Ascending aorta (tissue), 2 donors: ENCODE measurements around the gene ALPK3. TPM values are rescaled to one million over a fixed set of nuclear protein-coding genes. Genes with fewer than 3 reads are reported as not detected.

Source experiments
- DNase-seq, 2 donors: peaks; one replicate each; pipeline ENCODE4 v3.0.0-alpha.2; 2019; ENCODE audit warnings: low spot score in 2 of 2
- H3K27ac ChIP-seq, 2 donors: fragments of 200-600 bp; sonication (generic); one replicate each; pipeline ENCODE4 v1.5.1; 2016 to 2017; ENCODE audit warnings: mild to moderate bottlenecking in 1 of 2
- H3K27me3 ChIP-seq: fragments of 200-600 bp; sonication (generic); one replicate; pipeline ENCODE4 v1.5.1; 2017
- H3K36me3 ChIP-seq, 2 donors: fragments of 200-600 bp; sonication (generic); one replicate each; pipeline ENCODE4 v1.5.1; 2016
- H3K4me1 ChIP-seq, 2 donors: fragments of 200-600 bp; sonication (generic); one replicate each; pipeline ENCODE4 v1.5.1; 2016 to 2017; ENCODE audit warnings: mild to moderate bottlenecking in 1 of 2
- H3K4me3 ChIP-seq, 2 donors: fragments of 200-600 bp; sonication (generic); one replicate each; pipeline ENCODE4 v1.5.1; 2016 to 2017; ENCODE audit warnings: mild to moderate bottlenecking in 1 of 2
- H3K9me3 ChIP-seq, 2 donors: fragments of 200-600 bp; sonication (generic); one replicate each; pipeline ENCODE4 v1.5.1; 2016
- CTCF ChIP-seq, 3 experiments: fragments of 200-600 bp in 2 of 3; fragments of 450-650 bp in 1 of 3; sonication (generic) in 2 of 3; IDR thresholded peaks; one replicate each; pipeline ENCODE4 v1.5.1; 2016 to 2019; ENCODE audit warnings: antibody characterized with exemption in 3 of 3, mild to moderate bottlenecking in 1 of 3, moderate library complexity in 1 of 3
- intact Hi-C: fragments of 100-400 bp; cut with DNase I; formaldehyde crosslinking; loops from one replicate; pipeline ENCODE4 v1.15.1; 2023
- total RNA-seq: library from RNA; depleted of rRNA; stranded (reverse); fragments of >200 nt; gene quantifications from one replicate; pipeline ENCODE4 v1.1.0, GENCODE V29; 2016

The ALPK3 gene
- total RNA-seq, 1 donor from 2014 or later = 38.0 TPM

GRCh38 chr15:84822653-84823281 is 5.6 kb downstream of the ALPK3 start:
- Histone ChIP-seq H3K4me1 (peaks cover 8 to 62% of the 10 kb centered on the region in 2 donors), H3K9me3 (no peaks in the 10 kb centered on the region), H3K36me3 (peaks cover 0 to 6% of the 10 kb centered on the region in 2 donors), H3K27me3 (no peaks in the 10 kb centered on the region), H3K27ac (peak overlapping the region; percentile 22 to 99), H3K4me3 (no peak overlapping the region)
- DNase-seq = no peak
- no peak for TF ChIP-seq CTCF (IDR thresholded peaks at IDR 0.05)
- intact Hi-C loops = no loop called here

- Histone ChIP-seq H3K27ac (peak overlapping the region; percentile 35 to 99), H3K4me1 (peaks cover 11 to 65% of the 10 kb centered on the region in 2 donors), H3K36me3 (peaks cover 0 to 7% of the 10 kb centered on the region in 2 donors), H3K4me3 (no peak overlapping the region), H3K27me3 (no peaks in the 10 kb centered on the region), H3K9me3 (no peaks in the 10 kb centered on the region)
- intact Hi-C loops = no loop called here
- no peak for TF ChIP-seq CTCF (IDR thresholded peaks at IDR 0.05)
- no peak for DNase-seq
These were observed 6.2 kb downstream of the ALPK3 start for GRCh38 chr15:84823282-84823878.

GRCh38 chr15:84824260-84825007 is 7.3 kb downstream of the ALPK3 start:
- Histone ChIP-seq H3K27me3 (no peaks in the 10 kb centered on the region), H3K27ac (peak overlapping the region; percentile 35 to 99), H3K9me3 (no peaks in the 10 kb centered on the region), H3K4me1 (peaks cover 12 to 61% of the 10 kb centered on the region in 2 donors), H3K36me3 (peaks cover 0 to 7% of the 10 kb centered on the region in 2 donors), H3K4me3 (no peak overlapping the region)
- intact Hi-C loops = no loop called here
- no peak for TF ChIP-seq CTCF (IDR thresholded peaks at IDR 0.05)
- peak in 1 of 2 donors; percentile 74 for DNase-seq

- H3K27me3 ChIP-seq = no peaks in the 10 kb centered on the region
- H3K9me3 ChIP-seq = no peaks in the 10 kb centered on the region
- H3K4me3 ChIP-seq = no peak overlapping the region
- H3K27ac ChIP-seq = peak overlapping the region in 1 of 2 donors; percentile 57
- TF ChIP-seq CTCF (IDR thresholded peaks at IDR 0.05) = no peak
- intact Hi-C loops = no loop called here
- peaks cover 0 to 7% of the 10 kb centered on the region in 2 donors for H3K36me3 ChIP-seq
- DNase-seq = peak in 1 of 2 donors; percentile 61
- H3K4me1 ChIP-seq = peaks cover 5 to 44% of the 10 kb centered on the region in 2 donors
These were observed 9.2 kb downstream of the ALPK3 start for GRCh38 chr15:84826369-84826823.

- peaks cover 0 to 7% of the 10 kb centered on the region in 2 donors for H3K36me3 ChIP-seq
- H3K4me3 ChIP-seq = no peak overlapping the region
- intact Hi-C loops = no loop called here
- no peaks in the 10 kb centered on the region for H3K9me3 ChIP-seq
- H3K27me3 ChIP-seq = no peaks in the 10 kb centered on the region
- H3K27ac ChIP-seq = peak overlapping the region in 1 of 2 donors; percentile 57
- peak in 1 of 2 donors; percentile 57 for DNase-seq
- peaks cover 5 to 38% of the 10 kb centered on the region in 2 donors for H3K4me1 ChIP-seq
- TF ChIP-seq CTCF (IDR thresholded peaks at IDR 0.05) = no peak
These were observed 10.1 kb downstream of the ALPK3 start for GRCh38 chr15:84827246-84827645.
